Cerebellar nuclear complex (tissue), 1 donor: Measurements from ENCODE around the gene ATP6V0A1.
"Not testable (repeated sequence)": the region's sequence is repeated elsewhere in the genome, so short reads cannot be mapped to it uniquely, and the experiment has no call there.

Source experiments
- DNase-seq, 2 experiments: peaks; one replicate each; lab custom pipeline; 2025; lab: John Stamatoyannopoulos, UW

The ATP6V0A1 gene

DNA sequence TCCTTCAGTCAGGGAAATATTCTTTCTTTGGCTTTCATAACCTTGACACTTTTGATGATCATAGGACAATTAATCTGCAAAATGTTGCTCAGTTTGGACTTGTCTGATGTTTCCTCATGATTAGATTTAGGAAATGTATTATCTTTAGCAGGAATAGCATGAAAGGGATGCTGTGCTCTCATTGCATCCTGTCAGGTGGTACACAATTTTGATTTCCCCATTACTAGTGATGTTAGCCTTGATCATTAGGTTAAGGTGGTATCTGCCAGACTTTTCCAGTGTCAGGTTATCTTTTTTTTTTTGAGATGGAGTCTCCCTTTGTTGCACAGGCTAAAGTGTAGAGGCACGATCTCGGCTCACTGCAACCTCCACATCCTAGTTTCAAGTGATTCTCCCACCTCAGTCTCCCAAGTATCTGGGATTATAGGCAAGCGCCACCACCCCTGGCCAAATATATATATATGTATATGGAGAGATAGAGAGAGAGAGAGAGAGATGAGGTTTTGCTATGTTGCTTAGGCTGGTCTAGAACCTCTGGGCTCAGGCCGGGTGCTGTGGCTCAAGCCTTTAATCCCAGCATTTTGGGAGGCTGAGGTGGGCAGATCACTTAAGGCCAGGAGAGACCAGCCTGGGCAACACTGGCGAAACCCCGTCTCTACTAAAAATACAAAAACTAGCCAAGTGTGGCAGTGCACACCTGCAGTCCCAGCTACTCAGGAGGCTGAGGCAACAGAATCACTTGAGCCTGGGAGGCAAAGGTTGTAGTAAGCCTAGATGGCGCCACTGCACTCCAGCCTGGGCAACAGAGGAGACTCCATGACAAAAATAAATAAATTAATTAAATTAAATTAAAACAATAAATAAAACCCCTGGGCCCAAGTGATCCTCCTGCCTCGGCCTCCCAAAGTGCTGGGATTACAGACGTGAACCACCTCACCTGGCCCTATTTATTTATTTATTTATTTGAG, 19.8 kb upstream of the ATP6V0A1 start:
- no peak for DNase-seq

DNA sequence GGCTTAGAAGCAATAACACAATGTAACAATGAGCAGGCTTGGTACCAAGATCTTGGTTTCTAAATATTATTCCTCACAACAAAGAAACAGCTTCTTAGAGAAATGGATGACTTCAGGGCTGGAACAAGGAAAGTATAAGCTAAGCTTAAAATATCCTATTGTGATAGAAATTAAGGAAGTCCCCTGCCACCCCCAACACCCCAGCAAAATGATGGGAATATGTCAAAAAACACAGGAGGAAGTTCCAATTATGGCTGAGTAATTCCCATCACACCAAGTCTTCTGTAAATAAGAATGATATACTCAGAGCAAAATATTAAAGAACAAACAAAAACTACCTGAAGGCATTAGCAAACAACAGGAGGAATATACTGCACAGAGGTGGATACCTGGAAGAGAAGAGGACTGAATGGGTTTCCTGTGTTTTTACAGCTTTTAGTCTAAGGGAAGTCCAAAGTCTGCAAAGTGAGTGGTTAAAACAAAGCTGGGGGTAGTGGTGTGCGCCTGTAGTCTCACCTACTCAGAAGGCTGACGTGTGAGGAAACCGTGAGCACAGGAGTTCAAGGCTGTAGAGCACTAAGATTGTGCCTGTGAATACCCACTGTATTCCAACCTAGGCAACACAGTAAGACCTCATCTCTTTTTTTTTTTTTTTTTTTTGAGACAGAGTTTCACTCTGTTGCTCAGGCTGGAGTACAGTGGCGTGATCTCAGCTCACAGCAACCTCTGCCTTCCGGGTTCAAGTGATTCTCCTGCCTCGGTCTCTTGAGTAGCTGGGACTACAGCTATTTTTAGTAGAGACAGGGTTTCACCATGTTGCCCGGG, 17.1 kb upstream of the ATP6V0A1 start:
- no peak for DNase-seq

DNA sequence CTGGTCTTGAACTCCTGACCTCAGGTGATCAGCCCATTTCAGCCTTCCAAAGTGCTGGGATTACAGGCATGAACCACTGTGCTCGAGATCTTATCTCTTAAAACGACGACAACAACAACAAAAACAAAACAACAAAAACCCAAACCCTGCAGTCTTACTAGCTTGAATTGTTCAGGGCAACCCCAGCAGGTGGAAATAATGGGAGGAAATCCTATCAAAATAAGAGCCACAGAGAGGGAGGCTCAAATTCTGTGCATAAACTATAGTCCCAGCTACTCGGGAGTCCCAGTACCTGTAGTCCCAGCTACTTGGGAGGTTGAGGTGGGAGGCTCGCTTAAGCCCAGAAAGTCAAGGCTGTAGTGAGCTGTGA, 16.5 kb upstream of the ATP6V0A1 start:
- no peak for DNase-seq

DNA sequence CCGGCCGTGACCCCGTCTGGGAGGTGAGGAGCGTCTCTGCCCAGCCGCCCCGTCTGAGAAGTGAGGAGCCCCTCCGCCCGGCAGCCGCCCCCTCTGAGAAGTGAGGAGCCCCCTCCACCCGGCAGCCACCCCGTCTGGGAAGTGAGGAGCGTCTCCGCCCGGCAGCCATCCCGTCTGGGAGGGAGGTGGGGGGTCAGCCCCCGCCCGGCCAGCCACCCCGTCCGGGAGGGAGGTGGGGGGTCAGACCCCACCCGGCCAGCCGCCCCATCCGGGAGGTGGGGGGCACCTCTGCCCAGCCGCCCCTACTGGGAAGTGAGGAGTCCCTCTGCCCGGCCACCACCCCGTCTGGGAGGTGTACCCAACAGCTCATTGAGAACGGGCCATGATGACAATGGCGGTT, 9.5 kb upstream of the ATP6V0A1 start:
- not testable (repeated sequence) for DNase-seq

DNA sequence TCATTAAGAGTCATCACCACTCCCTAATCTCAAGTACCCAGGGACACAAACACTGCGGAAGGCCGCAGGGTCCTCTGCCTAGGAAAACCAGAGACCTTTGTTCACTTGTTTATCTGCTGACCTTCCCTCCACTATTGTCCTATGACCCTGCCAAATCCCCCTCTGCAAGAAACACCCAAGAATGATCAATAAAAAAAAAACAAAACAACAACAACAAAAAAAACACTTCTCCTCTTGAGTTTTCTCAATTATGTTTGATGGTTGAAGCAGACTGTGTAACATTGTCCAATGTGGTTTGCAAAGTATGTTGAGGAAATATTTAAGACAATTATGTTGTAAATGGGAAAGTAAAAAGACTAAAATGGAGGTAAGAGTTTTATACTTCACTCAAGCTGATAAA, 8.8 kb upstream of the ATP6V0A1 start:
- DNase-seq, result not testable (repeated sequence)

DNA sequence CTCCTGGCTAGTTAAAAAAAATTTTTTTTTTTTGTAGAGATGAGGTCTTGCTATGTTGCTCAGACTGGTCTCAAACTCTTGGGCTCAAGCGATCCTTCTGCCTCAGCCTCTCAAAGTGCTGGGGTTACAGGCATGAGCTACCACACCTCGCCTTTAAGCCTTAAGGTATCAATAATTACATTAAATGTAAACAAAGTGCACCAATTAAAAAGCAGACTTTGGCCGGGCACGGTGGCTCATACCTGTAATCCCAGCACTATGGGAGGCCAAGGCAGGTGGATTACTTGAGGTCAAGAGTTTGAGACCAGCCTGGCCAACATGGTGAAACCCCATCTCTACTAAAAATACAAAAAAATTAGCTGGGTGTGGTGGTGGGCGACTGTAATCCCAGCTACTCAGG, 7.4 kb upstream of the ATP6V0A1 start:
- DNase-seq, result not testable (repeated sequence)

DNA sequence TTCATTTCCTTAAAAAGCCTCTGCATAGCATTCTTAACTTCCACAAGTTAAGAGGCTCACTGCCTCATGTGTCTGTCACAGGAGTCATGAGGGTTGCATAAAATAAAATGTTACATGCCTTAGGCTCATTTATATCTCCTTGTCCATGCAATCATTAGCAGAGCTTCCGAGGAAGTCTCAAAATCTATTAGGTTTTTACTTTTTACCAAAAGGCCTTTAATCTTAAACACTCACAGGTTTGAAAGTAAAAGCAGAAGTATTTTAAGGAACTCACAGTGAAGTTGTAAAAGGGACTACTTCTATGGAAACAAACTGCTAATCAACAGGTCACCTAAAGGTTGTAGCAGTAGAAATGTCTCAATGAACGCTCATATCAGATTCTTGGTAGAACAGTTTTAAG, 5.2 kb upstream of the ATP6V0A1 start:
- DNase-seq, result no peak

DNA sequence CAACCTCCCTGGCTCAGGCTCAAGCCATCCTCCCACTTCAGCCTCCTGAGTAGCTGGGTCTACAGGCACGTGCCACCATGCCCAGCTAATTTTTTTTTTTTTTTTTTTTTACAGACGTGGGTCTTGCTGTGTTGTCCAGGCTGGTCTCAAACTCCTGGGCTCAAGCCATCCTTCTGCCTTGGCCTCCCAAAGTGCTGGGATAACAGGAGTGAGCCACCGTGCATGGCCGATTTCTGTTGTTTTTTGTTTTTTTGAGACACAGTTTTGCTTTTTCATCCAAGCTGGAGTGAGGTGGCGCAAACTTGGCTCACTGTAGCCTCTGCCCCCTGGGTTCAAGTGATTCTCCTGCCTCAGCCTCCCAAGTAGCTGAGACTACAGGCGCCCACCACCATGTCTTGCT, 3.7 kb upstream of the ATP6V0A1 start:
- DNase-seq, result not testable (repeated sequence)

DNA sequence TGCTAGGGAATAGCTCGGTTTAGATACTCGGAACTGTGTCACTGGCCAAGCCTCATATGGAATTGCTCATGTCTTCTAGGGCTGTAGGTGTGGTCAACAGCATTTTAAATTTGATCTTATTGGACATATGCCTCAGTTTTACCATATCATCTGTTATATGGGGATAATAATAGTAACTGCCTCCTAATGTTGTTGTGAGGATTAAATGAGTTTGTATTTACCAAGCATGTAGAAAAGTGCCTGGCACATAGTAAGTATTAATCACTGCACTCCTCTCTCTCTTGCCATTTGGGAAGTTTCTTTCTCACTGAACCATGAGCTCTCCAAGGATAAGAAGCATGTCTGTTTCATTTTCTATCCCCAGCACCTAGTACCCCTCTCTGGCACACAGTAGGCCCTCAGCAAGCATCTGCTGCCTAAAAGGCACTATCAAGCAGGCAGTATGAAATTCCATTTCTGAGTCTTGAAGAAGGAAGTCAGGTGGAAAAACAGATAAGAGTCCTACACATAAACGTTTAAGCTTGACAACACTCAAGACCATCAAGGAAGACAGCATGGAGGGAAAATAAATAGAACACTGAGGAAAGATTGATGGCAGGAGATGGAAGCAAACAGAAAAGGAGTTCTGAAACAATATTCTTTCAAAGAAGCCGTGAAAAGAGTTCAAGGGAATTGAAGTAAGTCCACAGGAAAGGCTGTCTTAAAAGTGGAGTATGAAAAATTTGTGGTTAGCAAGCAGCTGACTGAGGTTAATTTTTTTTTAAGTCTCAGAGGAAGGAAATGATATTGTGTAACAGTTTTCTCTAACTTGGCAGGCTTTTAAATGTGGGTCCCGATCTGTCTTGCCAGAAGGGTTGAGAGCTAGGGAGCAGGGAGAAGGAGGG, 2.2 kb upstream of the ATP6V0A1 start:
- DNase-seq, result no peak

DNA sequence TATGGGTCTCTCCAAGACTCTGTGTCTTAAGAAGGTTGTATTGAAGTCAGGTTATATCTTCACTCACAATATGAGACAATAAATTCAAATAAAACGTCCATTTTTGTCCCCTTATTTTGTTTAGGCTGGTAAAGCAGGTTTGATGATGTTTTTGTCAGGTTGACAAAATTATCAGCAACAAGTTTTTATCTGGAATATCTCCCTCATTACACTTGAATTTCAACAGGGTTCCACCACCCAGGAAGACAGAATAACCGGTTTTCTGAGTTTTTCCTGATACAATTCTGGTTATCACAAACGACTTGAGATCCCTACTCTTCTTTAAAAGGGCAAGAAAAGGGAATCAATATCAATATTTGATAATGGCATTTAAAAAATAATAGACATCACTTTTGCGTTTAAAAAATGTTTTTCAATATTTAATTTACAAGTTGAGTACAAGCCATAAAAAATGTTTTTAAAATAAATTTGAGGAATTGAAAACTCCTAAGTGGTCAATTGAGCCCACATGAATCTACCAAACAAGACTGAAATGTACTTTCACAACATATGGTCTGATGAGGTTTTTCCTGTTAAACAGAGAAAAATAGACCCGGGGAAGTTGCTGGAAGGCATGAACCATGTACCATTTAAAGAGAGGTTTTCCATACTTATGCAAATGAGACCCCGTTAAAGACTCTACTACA, 1.4 kb upstream of the ATP6V0A1 start:
- no peak for DNase-seq

DNA sequence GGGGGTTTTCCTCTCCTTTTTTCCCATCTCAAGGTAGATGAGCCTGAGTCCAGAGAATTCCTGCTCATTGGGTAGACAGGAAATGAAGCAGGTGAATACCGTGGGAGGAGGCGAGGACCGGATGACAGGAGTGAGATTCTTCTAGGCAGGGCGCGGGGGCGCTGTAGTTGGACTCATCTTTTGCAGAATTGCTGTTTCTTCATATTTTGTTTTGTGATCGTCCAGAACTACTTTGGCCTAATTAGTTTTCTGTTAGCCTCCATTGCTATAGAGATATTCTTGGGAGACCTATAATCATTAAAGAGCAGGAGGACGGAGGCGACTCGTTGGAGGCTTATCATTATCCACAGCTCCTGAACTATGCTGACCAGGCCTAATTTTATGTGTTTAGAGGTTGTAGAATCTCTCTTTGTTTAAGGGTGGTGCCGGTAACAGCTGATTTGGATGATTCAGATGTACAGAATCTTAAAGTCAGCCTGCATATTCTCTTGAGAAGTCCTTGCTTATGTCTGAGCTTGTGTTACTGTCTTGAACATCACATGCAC, 650 bp downstream of the ATP6V0A1 start:
- peak in 1 of 2 experiments; percentile 22 for DNase-seq

DNA sequence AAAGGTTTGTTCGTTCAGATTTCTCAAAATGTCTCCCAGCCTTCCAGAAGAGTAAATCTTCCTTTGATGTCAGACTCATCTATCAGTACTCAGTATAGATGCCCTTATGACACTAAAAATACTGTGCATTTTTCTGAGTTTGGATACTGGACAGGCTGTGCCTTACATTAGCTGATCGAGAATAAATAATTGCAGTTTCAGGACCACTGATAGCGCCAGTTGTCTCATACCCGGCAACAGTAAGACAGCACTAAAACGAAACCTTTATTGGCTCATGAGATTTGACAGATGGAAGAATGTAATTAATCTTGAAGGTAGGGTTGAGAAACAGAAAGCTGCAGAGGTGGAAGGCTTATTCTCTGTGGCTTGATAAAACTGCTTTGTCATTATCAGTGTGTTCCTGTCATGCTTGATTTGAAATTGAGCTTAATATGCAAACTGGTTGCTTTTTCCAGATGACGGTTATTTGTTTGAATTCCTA, 1.2 kb downstream of the ATP6V0A1 start:
- DNase-seq, result no peak

DNA sequence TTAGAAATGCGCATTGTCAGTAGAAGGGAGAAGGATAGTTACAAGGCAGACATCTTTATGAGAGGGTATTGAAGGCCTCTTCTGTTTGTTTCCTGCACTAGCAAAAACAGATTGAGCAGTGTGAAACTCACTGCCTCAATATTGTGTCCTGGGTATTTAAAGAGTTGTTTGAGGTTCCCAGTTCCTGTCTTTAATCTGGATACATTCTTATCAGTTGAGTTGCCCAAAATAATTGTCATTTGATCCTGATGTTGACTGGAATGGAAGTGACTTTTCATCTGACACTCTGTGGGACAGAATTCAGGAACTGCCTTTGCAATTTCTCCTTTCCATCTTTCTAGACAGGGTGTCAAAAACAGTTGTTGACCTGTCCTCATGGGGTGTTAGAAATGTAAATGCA, 1.7 kb downstream of the ATP6V0A1 start:
- DNase-seq, result no peak

DNA sequence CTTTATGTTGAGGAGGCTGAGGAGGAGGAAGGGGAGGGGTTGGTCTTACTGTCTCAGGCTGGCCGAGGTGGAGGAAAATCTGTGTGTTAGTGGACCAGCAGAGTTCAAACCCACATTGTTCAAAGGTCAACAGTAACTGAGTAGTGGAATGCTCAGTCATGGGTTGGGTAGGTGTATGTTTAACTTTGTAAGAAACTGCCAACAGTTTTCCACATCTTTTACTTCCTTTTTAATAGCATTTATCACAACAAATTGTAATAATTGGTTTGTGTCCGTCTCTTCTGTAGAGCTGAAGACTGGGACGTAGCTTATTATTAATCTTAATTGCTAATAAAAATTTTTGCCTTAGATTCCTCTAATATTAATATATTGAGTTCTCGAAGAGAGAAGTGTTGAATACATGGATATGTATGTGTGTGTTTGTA, 5.3 kb downstream of the ATP6V0A1 start:
- DNase-seq, result no peak

DNA sequence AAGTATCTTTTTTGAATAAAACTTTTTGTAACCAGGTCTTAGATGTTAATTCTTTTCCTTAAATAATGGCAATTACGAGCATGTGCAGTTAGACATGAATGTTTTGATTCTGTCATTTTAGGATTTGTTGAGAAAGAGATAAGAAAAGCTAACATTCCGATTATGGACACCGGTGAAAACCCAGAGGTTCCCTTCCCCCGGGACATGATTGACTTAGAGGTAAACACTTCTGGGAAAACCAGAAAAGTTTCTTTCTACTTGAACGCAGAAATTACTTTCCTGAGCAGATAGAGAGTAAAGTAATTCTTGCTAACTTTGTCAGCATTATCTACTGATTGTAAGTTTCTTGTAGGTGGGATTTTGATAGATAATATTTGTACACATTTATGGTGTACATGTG, 9.2 kb downstream of the ATP6V0A1 start:
- no peak for DNase-seq

DNA sequence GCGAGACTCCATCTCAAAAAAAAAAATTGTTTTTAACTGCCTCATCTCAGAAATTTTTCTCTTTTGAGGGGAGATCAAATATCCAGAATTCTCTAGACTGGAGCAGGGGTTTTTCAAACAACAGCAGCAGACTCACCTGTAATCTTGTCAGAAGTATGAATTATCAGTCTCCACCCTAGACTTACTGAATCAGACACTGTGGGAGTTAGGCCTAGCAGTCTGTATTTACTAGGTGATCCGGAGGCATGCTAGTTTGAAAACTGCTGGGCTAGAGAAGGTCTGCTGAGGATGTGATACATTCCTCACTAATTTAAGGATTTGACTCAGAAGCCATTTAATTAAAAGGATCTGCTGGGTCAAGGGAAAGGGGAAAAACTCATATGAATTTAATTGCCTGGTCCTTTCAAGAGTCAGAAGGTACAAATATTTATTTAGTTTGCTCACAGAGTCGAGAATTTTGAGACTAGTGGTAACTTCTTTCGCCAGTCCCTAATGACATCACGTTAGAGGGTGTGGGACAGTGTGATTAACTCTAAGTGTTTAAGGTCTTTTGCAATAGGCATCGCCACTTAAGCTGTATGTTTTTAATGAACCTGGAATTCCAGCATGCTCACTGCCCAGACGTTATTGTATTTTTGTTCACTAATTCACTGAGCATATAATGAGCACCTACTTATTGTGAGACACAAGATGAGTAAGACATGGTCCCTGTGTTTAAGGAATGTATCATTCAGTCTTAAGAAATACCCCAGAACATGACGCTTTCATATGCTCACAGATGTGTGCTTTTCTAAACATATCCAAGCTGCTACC, 14.2 kb downstream of the ATP6V0A1 start:
- no peak for DNase-seq

DNA sequence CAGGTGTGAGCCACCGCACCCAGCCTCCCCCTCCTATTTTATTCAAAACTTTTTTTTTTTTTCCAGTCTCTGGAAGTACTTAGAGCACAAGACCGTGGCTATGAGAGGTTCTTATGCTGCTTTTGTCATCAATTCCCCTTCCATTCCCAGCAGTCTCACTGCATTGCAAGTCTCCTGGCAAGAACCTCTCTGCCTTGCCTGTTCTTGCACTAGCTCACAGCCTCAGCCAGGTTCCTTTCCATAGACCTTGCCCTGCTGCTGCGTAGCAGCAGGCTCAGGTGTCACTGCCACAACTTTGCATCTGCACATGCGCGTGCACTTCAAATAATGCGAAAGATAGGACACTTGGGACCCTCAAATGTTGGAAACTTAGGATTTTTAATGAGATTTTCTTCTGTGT, 15.6 kb downstream of the ATP6V0A1 start:
- no peak for DNase-seq

DNA sequence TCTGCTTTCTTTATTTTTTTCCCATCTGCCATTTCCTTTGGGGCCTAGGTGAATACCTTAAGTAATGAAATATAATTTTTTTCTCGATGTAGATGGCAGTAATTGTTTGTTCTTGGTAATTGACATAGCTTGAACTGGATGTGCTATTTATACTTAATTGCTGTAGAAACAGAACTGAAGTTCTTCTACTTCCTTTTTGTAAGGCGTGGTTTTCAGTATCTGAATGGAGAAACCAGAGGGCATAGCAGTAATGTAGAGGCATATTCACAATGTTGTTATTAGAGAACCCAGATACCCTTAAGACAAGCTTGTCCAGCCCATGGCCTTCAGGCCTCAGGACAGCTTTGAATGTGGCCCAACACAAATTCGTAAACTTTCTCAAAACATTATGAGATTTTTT, 16.4 kb downstream of the ATP6V0A1 start:
- DNase-seq, result no peak

DNA sequence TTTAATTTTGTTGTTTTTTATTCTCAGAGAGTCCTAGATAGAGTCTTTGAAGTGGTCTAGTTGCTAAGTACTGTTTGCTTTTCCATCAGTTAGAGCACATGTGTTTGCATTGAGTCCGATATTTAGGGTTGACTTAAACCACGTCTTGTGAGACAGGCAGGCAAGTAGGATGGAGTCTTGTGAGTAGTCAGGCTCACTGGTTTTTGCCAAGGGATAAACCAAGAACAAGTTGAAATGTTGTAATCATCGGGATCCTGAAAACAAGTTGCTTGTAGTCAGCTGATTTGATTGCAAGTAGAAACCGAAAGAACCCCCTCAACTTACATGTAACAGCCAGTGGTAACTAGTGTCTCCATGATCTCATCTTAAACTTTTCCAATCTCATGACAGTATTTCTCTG, 17.2 kb downstream of the ATP6V0A1 start:
- no peak for DNase-seq

DNA sequence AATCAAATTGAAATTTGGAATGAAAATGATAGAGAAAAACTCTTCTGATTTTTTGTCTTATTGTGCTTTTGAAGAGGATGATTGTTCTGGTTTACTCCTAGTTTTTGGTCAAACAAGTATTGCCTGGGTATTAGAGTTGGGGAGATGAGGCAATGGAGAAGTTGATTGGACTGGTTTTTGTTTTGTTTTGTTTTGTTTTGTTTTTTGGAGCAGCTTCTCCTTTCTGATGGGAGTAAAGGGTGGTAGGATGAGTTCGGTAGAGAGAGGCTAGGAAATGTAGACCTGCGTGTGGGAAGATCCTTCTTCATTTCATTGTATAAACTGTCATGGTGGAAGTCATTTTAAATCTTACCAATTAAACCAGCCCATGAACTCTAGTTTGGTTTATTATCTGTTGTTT, 17.7 kb downstream of the ATP6V0A1 start:
- DNase-seq, result no peak
